GM18867 (cell line): Measurements from ENCODE around the gene CRYBG1.
"Not testable (repeated sequence)": the region's sequence is repeated elsewhere in the genome, so short reads cannot be mapped to it uniquely, and the experiment has no call there.

Source experiments
- ATAC-seq: cut with Tn5 transposase; IDR thresholded peaks from one replicate; pipeline ENCODE4 v1.9.1; 2021; ENCODE audit warnings: mild to moderate bottlenecking, moderate library complexity; ENCODE audit not compliant: unreplicated experiment

CRYBG1 gene

DNA sequence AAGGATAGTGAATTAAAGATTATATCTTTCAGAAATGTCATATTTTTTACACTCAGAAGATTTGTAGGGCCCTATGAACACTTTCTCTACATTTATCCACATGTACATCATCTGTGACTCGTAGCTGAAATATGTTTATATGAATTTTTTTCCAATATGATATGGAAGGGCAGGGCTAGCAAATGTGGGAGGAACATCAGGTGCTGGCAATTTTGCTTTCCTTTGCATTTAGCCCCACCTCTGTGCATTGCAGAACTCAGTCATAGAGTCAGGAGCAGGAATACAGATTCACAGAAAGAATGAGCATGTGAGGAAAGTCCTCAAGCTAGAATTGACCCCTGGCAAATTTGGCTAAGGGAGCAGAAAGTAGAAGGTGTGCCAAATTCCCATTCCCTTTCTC lies 129.9 kb downstream of the CRYBG1 start:
- ATAC-seq: no peak

DNA sequence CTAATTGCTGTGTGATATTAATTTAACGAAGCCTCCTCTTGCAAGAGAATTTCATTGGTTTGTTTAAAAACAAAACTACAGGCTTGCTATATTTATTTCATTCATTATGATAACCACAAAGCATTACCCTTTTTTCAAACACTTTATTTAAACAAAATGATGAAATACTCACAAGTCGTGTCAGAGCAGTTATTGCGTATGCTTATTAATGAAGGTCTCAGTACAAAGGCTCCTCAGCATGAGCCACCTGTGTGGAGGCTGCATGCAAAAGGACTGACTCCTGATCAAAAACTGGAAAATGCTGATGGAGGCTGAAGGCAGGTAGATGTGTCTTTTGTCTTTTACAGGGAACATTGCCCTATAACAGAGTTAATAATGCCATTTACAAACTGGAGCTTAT lies 130.5 kb downstream of the CRYBG1 start:
- no peak for ATAC-seq

DNA sequence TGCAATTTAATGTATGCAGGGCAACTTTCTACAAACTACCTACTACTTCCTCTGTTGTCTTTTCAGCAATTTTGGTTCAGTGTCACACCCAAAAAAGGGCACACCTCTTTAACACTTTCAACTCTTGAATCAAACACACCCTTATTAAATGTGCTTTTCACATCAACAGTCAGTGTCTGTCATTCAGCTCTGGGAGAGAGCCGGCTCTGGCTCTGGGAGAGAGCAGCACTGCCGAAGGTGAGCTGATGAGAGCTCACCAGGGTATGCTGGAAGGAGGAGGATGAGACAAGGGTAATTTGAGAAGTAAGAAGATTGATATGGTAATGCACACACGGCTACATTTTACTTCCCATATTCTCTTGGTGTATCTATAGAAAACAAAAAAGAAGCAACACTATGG lies 134.5 kb downstream of the CRYBG1 start:
- no peak for ATAC-seq

DNA sequence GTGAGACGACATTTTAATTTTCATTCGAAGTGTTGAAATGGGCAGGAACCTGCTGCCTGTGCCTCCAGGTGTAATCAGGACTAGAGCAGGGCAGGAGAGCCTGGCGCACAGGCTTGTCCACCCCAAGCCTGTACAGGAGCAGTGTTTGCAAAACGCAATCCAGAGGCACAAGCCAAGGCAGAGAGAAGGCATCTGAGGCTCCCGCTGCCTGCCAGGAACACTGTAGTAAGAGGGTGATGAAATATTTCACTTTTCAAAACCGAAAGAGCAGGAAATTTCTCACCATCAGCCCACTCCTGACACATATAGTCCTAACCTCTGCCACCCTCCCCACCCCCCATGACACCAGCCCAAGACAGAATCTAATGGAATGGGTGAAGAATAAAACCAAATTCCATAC lies 136.3 kb downstream of the CRYBG1 start:
- ATAC-seq: no peak

DNA sequence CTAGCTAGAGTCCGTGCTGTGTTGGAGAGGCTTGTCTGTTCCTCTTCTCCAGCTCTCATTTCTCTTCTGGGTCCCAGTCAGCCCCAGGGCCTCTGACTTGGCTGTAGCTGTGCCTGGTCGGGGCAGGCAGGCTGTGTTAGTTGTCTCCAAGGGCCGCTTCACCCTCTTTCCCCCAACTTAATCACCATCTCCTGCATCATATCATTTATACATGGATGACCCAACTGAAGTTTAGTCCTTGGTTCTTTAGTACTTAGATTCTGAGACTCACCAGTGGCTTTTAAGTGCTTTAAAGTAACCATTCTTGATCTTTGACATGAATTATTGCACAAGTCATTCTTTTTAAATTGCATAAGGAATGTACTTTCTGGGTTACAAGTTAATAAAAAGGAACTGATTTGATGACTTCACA lies 141.4 kb downstream of the CRYBG1 start:
- ATAC-seq: no peak

DNA sequence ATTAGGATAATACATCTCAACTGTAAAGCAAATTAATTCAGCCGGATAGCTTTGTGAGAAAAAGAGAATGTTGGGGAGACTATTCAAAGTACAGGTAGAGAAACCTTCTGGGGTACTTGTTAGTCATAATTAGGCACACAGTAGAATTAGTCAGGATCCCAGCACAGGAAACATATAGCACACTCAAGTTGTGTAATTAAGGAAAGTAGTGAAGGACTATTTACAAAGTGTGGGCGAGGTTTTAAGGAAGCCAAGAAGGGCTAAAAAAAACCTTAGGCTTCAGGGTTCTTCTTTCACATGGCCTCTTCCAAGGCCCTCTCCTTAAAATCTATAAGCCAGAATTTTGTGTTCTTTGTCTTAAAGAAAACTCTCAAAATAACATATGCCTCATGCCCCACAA lies 142.0 kb downstream of the CRYBG1 start:
- ATAC-seq: no peak

DNA sequence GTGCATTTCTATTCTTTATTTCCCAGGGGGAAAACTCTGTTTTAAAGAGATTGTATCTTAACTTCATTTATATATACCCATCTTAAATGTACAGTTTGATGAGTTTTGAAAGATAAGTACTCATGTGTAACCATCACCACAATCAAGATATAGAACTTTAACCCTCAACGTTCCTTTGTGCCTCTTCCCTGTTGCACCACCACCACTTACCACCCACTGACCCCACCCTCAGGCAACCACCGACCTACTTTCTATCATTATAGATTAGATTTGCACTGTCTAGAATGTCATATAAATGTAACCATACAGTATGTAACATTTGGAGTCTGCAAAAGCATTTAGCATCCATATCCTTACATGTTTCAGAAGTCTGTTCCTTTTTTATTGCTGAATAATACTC lies 147.8 kb downstream of the CRYBG1 start:
- ATAC-seq: no peak

DNA sequence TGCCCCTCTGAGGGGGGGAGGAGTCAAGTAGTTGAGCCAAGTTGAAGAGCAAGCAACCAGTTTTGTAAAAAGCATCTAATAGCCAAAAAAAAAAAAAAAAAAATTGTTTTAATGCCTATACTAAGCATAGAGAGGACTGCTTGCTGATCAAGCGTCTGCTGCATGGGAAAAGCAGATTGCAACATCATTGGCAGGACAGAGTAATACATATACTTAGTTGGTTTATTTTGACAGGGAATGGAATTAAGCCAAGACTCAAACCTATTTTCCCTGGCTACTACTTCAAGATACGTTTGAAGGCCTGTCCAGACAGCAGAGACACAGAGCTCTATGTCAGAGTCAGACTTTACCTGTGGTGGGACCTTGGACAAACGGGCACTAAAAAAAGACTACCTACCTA lies 148.3 kb downstream of the CRYBG1 start:
- no peak for ATAC-seq

DNA sequence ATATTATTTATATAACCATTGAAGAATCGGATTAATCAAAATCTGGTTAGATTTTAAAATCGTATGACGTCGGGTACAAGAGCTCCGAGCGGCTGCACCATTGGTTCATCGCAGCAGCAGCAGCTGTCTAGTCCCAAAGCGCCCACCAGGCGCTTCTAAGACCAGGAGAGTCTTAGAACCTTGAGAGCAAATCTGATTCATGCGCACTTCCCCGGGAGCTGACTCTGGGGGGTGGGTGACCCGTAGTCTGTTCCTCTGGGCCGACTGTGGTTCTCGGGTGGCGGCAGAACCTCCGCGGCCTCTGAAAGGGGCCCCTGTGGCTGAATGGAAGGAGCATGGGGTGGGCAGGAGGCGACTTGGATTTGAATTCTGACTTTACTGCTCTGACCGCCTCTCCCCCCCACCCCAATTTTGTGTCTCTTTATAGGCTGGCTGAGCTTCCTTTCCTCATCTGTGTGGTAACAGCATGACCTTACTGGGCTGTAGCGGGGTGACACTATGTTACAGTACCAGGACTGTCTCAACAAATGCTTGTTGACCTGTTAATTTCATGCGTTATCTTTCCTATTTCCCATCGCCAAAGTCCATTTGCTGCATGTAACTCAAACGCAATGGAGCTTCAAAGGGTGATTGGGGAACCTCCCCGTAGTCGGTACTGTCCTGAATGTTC lies 149.0 kb downstream of the CRYBG1 start:
- ATAC-seq: no peak

DNA sequence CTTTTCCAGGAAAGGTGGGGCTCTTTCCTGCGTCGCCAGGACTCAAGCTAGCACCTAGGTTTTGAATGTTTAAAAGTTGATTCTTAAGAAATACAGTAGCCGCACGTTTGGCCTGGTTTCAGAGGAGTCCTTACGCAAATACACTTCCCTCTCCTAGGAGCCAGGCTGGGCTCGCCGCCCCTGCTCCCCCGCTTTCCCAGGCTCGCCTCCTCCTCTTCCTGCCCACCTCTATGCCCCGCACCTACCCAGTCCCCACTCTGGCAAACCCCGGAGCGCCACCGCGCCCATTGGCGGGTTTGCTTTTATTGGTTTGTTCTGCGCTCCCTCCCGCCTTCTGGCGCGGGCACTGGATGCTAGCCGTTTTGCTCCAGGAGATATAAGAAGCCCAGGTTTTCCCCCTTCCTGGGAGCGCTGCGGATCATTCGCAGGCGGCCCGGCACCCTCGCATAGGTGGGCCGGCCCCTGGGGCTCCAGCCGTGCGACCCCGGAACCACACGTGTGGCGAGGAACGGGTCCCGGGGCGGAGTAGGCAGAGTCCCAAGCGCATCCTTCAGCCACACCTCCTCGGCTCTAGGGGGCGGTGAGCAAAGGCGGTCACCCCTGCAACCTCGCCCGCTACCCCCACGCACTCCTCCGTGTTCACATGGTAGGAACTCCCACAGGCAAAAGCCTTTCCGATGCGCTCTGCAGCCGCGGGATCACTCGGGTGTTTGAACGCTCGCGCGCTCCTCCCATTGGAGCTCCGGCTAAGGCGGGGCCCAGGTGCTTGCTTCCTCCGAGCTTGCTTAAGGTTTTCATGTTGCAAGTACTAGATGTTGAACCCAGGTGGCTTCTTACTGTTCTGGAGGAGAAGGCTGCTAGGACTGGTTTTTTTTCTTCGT lies 149.8 kb downstream of the CRYBG1 start:
- peak; percentile 43 for ATAC-seq

DNA sequence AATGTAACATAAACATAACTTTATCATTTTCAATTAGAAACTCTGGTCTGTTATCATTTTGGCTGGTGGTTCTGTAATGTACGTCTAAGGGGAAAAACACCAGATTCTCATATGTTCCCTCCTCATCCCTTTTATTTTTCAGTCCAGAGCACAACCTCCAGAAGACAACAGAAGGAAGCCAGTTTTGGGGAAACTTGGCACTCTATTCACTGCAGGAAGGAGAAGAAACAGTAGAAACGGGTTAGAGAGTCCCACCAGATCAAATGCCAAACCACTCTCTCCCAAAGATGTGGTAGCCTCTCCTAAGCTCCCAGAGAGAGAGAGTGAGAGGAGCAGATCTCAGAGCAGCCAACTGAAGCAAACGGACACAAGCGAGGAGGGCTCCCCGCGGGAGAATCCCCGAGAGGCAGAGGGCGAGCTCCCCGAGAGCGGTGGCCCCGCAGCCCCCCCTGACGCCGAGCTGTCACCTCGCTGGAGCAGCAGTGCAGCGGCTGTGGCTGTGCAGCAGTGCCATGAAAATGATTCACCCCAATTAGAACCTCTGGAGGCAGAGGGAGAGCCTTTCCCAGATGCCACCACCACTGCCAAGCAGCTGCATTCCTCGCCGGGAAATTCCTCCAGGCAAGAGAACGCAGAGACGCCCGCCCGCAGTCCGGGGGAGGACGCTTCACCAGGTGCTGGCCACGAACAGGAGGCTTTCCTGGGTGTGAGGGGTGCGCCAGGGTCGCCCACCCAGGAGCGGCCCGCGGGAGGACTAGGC lies 151.0 kb downstream of the CRYBG1 start:
- ATAC-seq: peak; percentile 7

DNA sequence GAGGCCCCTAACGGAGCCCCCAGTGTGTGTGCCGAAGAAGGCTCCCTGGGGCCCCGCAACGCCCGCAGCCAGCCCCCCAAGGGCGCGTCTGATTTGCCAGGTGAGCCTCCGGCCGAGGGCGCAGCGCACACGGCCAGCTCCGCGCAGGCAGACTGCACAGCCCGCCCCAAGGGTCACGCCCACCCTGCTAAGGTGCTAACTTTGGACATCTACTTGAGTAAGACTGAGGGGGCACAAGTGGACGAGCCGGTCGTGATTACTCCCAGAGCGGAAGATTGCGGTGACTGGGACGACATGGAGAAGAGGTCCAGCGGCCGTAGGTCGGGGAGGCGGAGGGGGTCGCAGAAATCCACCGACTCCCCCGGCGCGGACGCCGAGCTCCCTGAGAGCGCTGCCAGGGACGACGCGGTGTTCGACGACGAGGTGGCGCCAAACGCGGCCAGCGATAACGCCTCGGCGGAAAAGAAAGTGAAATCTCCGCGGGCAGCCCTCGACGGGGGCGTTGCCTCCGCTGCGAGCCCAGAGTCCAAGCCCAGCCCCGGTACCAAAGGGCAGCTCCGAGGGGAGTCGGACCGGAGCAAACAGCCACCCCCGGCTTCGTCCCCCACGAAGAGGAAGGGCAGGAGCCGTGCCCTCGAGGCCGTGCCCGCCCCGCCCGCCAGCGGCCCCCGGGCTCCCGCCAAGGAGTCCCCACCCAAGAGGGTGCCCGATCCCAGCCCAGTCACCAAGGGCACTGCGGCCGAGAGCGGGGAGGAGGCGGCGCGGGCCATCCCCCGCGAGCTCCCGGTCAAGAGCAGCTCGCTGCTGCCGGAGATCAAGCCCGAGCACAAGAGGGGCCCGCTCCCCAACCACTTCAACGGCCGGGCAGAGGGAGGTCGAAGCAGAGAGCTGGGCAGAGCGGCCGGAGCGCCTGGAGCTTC lies 151.8 kb downstream of the CRYBG1 start:
- peak; percentile 71 for ATAC-seq

DNA sequence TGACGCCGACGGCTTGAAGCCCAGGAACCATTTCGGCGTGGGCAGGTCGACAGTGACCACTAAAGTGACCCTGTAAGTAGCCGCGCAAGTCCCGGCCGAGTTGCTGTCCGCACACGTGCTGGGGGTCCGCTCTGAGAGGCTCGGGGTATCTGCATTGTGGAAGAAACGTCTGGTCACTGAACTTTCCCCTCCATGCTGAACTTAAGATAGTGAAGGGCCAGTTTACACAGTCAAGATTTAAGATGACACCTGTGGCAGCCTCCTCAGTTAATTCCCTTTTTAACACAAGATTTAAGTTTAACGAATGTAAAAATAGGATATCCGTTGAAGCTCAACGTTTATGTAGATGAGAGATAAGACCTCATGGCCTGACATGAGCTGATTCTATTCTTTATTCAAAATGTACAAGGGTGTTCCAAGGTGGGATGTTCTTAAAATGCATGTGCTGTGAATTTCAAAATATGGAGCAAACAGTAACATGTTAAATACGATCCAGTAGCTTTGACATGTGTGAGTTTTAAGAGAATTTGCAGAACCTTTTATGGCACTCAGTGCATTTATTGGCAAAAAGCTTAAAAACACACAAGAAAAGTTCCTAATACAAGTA lies 152.6 kb downstream of the CRYBG1 start:
- no peak for ATAC-seq

DNA sequence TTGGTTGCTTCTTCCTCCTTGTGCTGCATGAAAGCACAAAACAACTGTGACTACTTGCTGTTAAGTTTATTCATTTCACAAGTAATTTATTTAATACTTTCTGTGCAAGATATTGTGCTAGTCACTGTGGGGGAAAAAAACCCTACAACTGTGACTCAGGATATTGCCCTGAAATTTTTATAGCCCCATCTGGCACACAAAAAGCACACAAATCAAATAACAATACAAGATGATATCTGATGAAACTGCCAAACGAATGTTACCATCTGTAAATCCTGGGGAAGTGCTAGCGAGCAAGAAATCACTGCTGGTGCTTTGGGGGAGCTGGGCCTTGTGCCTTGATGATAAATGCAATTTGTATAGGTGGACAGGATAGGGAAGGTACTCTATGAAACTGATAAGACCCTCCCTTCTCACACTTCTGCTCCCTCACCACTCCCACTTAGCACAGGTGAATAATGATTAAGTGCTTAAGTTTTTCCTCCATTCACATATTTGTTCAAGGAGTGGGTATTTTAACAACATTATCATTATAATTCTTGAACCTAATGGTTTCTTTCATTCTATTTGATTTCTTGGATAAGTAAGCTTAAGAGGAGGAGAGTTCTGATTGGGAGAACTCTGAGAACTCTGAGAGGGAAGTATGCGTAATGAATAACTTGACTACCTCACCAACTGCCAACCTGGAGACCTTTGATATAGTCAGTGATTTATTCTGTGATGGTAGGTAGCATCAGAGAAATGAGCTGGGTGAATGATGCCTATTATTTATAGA lies 153.5 kb downstream of the CRYBG1 start:
- ATAC-seq: no peak

DNA sequence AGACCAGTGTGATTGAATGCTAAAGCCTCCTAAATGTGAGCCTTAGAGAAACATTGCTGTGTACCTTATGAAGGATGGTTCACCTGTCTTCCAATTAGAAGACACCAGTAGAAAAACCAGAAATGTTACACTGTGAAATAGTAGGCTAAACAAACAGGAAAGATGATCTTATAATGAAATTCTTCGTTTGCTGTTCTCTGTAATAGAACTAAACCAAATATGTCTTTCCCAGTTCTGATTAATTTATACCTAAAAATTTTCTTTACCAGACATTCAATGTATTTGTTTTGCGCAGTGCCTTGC lies 154.0 kb downstream of the CRYBG1 start:
- ATAC-seq: no peak

DNA sequence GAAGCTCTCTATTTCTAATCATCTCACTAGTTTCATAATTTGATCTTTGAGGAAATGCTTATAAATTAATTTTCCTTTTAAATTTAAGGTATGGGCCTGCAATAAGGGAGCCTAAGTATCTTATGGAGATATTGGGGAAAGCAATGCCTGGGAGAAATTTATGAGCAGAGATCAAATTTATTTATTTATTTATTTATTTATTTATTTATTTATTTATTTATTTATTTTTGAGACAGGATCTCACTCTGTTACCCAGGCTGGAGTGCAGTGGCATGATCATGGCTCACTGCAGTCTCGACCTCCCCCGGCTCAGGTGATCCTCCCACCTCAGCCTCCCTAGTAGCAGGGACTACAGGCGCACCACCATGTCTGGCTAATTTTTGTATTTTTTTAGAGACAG lies 155.1 kb downstream of the CRYBG1 start:
- ATAC-seq: not testable (repeated sequence)

DNA sequence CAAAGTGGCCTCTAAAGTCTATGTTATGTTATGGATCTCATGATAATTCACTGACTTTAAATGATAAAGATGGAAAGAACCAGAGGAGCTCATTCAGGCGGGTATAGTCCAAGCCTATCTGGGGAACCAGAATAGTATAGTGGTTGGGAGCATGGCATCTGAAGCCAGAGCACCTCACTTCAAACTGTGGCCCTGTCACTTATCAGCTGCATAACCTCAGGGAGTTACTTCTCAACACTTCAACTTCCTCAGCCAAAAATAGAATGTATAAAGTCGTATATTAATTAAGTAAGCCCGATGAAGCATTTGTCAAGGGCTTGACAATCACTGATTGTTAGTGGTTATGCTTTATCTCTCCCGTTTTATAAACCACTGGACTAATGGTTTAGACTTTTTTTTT lies 156.1 kb downstream of the CRYBG1 start:
- ATAC-seq: no peak

DNA sequence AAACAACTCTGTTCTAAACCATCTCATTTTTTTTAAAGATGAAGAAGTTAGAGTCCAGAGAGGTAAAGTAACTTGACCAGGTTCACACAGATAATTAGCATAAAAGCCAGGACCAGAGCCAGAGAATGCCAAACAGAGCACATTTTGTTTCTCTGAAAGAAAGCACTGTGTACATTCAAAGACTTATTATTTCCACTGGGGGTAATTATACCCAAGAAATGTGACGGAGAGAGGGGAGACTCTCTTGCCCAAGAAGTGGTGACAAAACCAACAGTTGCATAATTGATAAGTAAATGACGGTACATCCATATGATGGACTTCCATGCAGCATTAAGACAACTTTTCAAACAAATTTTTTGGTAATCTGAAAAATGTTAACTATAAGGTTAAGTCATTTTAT lies 157.2 kb downstream of the CRYBG1 start:
- no peak for ATAC-seq

DNA sequence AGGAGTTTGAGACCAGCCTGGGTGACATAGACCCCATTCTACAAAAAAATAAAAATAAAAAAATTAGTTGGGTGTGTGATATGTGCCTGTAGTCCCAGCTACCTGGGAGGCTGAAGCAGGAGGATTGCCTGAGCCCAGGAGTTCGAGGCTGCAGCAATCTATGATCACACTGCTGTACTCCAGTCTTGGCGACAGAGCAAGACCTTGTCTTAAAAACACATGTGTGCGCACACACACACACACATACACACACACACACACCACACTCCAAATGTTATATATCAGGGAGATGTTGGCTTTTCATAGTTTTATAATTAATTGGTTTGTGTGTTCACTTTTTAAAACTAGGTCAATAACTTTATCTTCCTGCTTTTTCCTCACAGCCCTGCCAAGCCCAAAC lies 158.2 kb downstream of the CRYBG1 start:
- no peak for ATAC-seq
